HEK293 (cell line): ENCODE data around the gene KRT4.

Experiments
- SP2 ChIP-seq: fragments of 450-650 bp; formaldehyde crosslinking; IDR thresholded peaks from 2 replicates; pipeline ENCODE4 v1.5.1; 2016; ENCODE audit warnings: missing biosample characterization, missing genetic modification characterization
- ZBTB48 ChIP-seq: fragments of 450-650 bp; formaldehyde crosslinking; IDR thresholded peaks from 2 replicates; pipeline ENCODE4 v1.5.1; 2016; ENCODE audit warnings: missing biosample characterization, missing genetic modification characterization
- ZNF302 ChIP-seq: fragments of 450-650 bp; formaldehyde crosslinking; IDR thresholded peaks from 2 replicates; pipeline ENCODE4 v1.5.1; 2016; ENCODE audit warnings: missing biosample characterization, missing genetic modification characterization, low read depth
- TF ChIP-seq, protein P1 (sequence below): fragments of 450-650 bp; formaldehyde crosslinking; IDR thresholded peaks from 2 replicates; pipeline ENCODE4 v1.5.1; 2016; ENCODE audit warnings: missing biosample characterization, missing genetic modification characterization

DNA sequence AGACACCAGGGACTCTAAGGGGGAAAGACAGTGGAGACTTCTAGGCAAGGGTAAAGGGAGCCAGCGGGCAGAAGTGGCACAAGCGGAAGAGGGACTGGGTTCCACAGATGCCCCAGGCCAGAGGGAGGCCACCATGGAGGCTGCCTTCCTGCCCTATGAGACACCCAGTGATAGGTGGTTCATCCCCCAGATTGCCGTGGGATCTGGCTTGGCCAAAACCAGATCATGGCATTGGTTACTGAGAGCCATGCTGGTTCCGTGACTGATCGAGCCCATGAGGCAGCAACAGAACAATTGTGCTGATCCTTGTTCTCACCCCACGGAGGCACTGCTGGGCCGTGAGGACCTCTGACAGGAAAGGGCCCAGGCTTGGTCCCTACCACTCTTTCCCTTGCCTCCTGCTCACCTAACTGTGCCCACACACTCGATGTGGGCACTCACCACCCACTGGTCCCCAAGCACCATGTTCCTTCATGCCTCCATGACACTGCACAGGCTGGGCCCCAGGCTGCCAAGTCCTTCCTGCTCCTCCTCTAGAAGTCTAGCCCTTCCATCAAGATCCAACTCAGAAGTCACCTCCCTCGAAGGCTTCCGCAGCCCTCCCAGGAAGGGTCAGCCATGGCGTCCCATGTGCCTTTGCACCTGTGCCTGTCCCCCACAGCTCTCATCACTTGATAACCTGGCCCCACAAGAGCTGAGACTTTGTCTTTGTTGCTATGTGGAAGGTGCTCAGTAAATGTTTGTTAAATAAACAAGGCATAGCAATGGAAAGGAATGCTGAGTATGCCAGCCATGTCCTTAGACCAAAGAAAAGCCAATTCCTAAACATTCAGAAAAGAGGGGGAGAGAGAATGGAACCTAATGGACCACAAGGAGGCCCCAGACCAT lies 12.9 kb upstream of the KRT4 start:
- TF ChIP-seq, protein P1, sequence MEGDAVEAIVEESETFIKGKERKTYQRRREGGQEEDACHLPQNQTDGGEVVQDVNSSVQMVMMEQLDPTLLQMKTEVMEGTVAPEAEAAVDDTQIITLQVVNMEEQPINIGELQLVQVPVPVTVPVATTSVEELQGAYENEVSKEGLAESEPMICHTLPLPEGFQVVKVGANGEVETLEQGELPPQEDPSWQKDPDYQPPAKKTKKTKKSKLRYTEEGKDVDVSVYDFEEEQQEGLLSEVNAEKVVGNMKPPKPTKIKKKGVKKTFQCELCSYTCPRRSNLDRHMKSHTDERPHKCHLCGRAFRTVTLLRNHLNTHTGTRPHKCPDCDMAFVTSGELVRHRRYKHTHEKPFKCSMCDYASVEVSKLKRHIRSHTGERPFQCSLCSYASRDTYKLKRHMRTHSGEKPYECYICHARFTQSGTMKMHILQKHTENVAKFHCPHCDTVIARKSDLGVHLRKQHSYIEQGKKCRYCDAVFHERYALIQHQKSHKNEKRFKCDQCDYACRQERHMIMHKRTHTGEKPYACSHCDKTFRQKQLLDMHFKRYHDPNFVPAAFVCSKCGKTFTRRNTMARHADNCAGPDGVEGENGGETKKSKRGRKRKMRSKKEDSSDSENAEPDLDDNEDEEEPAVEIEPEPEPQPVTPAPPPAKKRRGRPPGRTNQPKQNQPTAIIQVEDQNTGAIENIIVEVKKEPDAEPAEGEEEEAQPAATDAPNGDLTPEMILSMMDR = no peak
- TF ChIP-seq SP2 (tag by site-specific recombination) (no peak), ZNF302 (tag by site-specific recombination) (no peak), ZBTB48 (tag by site-specific recombination) (no peak)
